Measurements from ENCODE around the gene FLACC1.

GRCh38 chr2:201366146-201366545 is 9.0 kb upstream of the FLACC1 start:
- no peak for TF ChIP-seq CTCF (IDR thresholded peaks at IDR 0.05)
- TF ChIP-seq POLR2A (IDR thresholded peaks at IDR 0.05): no peak
- no peak for TF ChIP-seq POLR2AphosphoS5 (IDR thresholded peaks at IDR 0.05)
